NCI-H526 (cell line): ENCODE results near the gene DHRS2.
A peak's percentile ranks its signal among the peaks of the same experiment; 100 is the strongest.
"Not testable (repeated sequence)": the region's sequence is repeated elsewhere in the genome, so short reads cannot be mapped to it uniquely, and the experiment has no call there.

Source experiments
- DNase-seq, 2 experiments: peaks; one replicate each; lab custom pipeline; 2025; lab: John Stamatoyannopoulos, UW

Gene DHRS2, protein sequence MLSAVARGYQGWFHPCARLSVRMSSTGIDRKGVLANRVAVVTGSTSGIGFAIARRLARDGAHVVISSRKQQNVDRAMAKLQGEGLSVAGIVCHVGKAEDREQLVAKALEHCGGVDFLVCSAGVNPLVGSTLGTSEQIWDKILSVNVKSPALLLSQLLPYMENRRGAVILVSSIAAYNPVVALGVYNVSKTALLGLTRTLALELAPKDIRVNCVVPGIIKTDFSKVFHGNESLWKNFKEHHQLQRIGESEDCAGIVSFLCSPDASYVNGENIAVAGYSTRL

GRCh38 chr14:23636317-23637211, at the start of gene DHRS2:
DHRS2 (plus strand) TSS chr14:23636364; CDS start chr14:23638865, 2,501 bp downstream.
- DNase-seq = no peak

DNA sequence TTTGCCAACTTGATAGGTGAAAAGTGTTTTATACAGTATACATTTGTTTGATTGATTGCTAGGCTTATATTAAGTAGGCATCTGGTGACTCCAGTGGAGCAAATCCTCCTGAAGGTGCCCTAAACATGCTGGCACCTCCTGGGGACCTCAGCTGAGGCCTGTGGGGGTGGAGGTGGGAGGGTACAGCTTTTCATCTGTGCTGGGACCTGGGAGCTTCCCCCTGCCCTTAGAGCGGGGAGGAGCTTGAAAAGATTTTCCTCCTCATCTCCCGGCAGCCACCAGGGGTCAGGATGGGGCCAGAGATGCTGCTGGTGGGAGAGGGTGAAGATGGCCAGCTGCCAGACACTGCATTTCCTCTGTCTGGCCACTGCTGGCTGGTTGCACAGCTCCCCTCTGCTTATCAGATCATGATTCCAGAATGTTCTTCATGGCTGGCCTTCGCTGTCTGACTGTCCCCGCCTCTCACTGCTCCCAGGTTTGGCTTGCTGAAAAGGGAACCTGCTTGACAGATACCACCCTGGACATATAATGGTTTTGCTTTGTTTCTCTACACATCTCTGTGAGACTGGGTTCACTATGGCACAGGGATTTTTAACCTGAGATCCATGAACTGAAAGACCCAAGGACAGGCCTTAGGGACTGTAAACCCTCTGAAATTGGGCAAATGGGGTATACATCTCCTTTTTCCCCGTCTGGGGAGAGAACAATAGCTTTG, 47.1 kb upstream of the DHRS2 start:
- DNase-seq = peak; percentile 59 to 84

- no peak for DNase-seq
These were observed 46.6 kb upstream of the DHRS2 start for GRCh38 chr14:23589606-23590005.

- no peak for DNase-seq
These were observed 46.0 kb upstream of the DHRS2 start for GRCh38 chr14:23590198-23590597.

- DNase-seq = not testable (repeated sequence)
These were observed 42.0 kb upstream of the DHRS2 start for GRCh38 chr14:23594191-23594590.

DNA sequence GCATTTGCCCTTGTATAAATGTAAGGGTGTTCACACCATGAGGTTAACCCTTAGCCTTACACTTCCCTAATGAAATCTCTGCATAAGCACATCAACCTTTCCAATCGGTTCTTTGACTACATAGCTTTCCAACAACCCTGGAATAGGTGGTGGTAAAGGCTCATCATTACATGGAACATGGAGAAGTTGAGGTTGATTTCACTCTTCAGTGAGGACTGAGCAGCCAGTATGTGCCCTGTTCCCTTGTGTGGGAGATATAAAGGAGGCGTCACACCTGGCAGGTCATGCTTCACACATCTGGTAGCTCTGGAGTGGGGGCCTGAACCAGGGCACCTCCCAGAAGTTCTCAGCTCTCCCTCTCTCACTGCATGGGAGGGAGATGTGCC, 35.8 kb upstream of the DHRS2 start:
- DNase-seq = no peak

GRCh38 chr14:23600806-23601205, 35.4 kb upstream of the DHRS2 start:
- no peak for DNase-seq

DNA sequence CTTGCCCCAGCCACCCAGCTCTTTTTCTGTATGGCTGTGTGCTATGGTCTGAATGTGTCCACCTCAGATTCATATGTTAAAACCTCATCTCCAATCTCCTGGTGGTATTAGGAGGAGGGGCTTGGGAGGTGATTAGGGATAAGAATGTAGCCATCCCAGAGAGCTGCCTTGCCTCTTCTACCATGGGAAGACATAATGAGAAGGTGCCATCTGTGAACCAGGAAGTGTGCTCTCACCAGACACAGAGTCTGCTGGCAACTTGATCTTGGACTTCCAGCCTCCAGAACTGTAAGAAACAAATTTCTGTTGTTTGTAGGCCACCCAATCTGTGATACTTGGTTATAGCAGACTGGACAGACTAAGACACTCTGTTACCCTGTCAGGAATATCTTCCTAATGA, 34.7 kb upstream of the DHRS2 start:
- DNase-seq = no peak

GRCh38 chr14:23601845-23602180, 34.4 kb upstream of the DHRS2 start:
- DNase-seq = no peak

GRCh38 chr14:23602181-23603095, 33.7 kb upstream of the DHRS2 start:
- no peak for DNase-seq

- DNase-seq = no peak
These were observed 33.1 kb upstream of the DHRS2 start for GRCh38 chr14:23603103-23603502.

DNA sequence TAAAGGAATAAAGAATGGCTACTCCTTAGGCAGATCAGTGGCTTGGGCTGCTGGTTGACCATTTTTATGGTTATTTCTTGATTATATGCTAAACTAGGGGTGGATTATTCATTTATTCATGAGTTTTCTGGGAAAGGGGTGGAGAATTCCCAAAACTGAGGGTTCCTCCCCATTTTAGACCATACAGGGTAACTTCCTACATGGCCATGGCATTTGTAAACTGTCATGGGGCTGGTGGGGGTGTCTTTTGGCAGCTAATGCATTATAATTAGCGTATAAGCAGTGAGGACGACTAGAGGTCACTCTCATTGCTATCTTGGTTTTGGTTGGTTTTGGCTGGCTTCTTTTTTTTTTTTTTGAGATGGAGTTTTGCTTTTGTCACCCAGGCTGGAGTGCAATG, 32.0 kb upstream of the DHRS2 start:
- no peak for DNase-seq

DNA sequence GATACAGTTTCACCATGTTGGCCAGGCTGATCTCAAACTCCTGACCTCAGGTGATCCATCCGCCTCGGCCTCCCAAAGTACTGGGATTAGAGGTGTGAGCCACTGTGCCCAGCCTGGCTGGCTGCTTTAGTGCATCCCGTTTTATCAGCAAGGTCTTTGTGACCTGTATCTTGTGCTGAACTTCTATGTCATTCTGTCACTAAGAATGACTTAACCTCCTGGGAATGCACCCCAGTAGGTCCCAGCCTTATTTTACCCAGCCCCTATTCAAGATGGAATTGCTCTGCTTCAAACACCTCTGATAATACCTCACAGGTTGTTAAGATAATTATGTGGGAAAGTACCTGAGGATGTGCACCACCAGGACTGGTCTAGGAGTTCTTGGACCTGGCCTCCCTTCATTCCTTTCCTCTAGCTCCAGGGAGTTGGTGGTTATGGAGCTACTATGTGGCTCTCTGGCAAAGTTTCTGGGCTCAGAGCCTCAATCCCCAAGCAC, 31.4 kb upstream of the DHRS2 start:
- DNase-seq = no peak

DNA sequence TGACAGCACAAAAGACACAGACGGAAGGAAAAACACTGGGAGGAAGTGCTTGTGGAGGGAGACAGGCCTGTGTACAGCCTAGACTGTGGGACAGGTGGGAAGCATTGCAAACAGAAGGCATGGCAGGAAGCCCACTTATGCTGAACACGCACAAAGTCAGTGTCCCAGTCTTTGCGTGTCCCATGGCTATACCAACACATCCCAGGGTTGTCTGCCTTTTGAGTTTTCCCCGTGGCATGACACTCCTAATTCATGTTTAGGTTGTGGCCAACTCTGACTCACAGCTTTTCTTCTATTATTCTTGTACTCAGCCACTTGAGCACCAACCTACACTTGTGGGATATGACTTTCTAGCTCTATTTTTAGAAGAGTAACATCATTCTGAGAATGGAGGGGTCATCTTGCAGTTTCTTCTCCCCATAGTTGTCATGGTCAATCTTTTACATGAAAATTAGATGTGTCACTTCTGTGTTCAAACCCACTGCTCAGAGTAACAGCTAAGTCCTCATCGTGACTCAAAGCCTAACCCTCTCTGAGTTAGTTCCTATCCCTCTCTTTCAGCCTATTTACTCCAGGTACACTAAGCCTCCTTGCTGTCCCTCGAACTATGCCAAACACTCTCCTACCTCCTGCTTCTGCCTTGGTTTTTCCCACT, 30.1 kb upstream of the DHRS2 start:
- no peak for DNase-seq

DNA sequence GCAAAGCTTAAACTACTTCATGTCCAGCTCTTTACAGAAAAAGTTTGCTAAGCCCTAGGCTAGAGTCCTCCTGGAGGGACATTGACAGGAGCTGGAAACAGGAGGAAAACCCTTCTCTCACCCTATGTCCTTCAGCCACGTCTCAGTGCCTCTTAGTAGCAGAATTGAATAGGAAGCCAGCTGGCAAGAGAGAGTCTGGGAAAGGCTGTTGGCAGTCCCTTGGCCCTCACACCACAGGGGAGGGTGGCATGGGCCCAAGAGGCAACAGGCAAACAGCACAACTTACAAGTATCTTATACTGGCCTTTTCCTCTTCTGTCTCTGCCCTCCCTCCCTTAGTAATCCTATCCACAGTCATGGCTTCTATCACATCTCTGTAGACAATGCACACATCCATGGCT, 27.7 kb upstream of the DHRS2 start:
- no peak for DNase-seq

DNA sequence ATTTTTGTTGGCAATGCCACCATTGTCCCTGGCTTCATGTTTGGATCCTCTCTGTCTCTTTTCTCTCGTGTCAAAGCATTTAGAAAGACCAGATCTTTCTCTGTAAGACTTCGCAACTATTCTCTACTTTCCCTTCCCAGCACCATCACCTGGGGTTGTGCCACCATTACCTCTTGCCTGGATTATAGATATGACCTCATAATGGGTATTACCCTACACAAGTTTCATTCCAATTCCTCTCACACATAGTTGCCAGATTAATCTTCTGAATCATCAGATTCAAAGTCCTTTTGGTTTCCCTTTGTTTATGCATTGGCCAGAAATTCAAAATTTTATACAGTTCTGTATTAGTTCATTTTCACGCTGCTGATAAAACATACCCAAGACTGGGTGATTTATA, 27.2 kb upstream of the DHRS2 start:
- no peak for DNase-seq

- DNase-seq = peak in 1 of 2 experiments; percentile 12
These were observed 26.6 kb upstream of the DHRS2 start for GRCh38 chr14:23609411-23610089.

GRCh38 chr14:23610090-23610814, 25.9 kb upstream of the DHRS2 start:
- DNase-seq = no peak

DNA sequence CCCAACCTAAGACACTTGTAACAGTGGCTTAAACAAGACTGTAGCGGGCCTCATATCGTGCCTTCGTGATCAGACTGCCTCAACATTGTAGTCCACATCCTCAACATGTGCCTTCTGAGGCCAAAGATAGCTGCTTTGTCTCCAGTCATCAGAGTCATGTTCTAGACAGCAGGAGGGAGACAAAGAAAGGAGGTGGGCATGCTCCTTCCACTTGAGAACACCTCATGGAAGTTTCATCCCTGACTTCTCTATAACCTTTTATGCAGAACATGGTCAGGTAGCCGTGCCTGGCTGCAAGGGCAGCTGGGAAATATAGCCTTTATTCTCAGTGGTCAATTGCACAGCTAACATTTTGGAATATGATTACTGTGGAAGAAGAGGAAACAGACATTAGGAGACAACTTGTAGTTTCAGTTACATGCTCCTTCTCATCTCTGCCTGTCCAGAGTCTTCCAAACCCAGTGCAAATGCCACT, 25.3 kb upstream of the DHRS2 start:
- DNase-seq = no peak

DNA sequence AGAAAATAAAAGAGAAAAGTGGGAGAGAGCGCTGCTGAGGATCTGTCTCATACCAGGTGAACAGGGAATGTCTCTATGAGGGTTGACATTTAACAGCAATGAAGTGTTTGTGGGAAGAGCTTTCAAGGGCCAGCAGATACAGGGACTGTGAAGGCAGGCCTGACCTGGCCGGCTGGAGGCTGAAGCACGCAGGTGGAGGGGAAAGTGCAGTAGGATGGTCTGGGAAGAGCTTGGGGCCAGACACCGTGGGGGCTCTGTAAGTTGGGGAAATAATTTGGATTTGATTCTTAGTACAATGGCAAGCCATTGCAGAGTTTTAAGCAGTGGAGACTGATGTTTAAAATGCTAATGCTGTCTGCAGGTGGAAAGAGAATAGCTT, 23.8 kb upstream of the DHRS2 start:
- no peak for DNase-seq
